IMR-90 (cell line): ENCODE results near the gene CCDC102A. TPM values are rescaled to one million over a fixed set of nuclear protein-coding genes. Genes with fewer than 3 reads are reported as not detected.

Source experiments
- ATAC-seq: fragments of 200-7000 bp; cut with Tn5 transposase; 2 replicates; pipeline ENCODE4 v1.9.1; 2020; ENCODE audit warnings: low read depth, mild to moderate bottlenecking, moderate library complexity
- BruUV-seq: library from RNA; stranded (reverse); fragments of 400-500 nt; replicated peaks from 2 replicates; lab custom pipeline; 2021; lab: Mats Ljungman, UMichigan
- CTCF ChIA-PET: fragments of 300-600 bp; formaldehyde crosslinking; extraction: SDS; loops from one replicate; lab custom pipeline; 2021; ENCODE audit warnings: antibody characterized with exemption; lab: Yijun Ruan, JAX
- POLR2A ChIA-PET: fragments of 300-600 bp; sonication (Branson Sonifier 250); formaldehyde crosslinking; loops from one replicate; lab custom pipeline; 2022; ENCODE audit warnings: antibody characterized with exemption; ENCODE audit not compliant: unreplicated experiment; lab: Charles Lee
- DNase-seq: peaks from one replicate; pipeline ENCODE4 v3.0.0; 2013
- H2AFZ ChIP-seq: replicated peaks from 2 replicates; pipeline ENCODE3; 2013; ENCODE audit warnings: low read length, mild to moderate bottlenecking; ENCODE audit not compliant: poor library complexity
- H2AK5ac ChIP-seq: 2 replicates; pipeline ENCODE4 v1.6.1; 2013; ENCODE audit warnings: low read depth, low read length, inconsistent platforms
- H2AK9ac ChIP-seq: replicated peaks from 2 replicates; pipeline ENCODE3; 2013; ENCODE audit warnings: mild to moderate bottlenecking, low read depth, low read length, moderate library complexity; ENCODE audit not compliant: poor library complexity
- H2BK120ac ChIP-seq: 2 replicates; pipeline ENCODE4 v1.6.1; 2013; ENCODE audit warnings: low read depth, low read length, inconsistent platforms
- H2BK15ac ChIP-seq: 3 replicates; pipeline ENCODE4 v1.6.1; 2013; ENCODE audit warnings: low read depth, low read length, inconsistent platforms
- H2BK20ac ChIP-seq: 2 replicates; pipeline ENCODE4 v1.6.1; 2013; ENCODE audit warnings: low read depth, mild to moderate bottlenecking, inconsistent platforms, low read length, moderate library complexity
- H2BK5ac ChIP-seq: 2 replicates; pipeline ENCODE4 v1.6.1; 2013; ENCODE audit warnings: mild to moderate bottlenecking, low read depth, low read length, inconsistent platforms; ENCODE audit not compliant: poor library complexity, severe bottlenecking
- H3K14ac ChIP-seq: replicated peaks from 2 replicates; pipeline ENCODE4 v1.6.1; 2013; ENCODE audit warnings: low read depth, low read length, inconsistent platforms
- H3K18ac ChIP-seq: 2 replicates; pipeline ENCODE4 v1.6.1; 2013; ENCODE audit warnings: low read depth, low read length, control low read depth
- H3K23ac ChIP-seq: 2 replicates; pipeline ENCODE4 v1.6.1; 2013; ENCODE audit warnings: low read depth, low read length, inconsistent platforms
- H3K27ac ChIP-seq: 2 replicates; pipeline ENCODE4 v1.5.1; 2013; ENCODE audit warnings: mild to moderate bottlenecking, control low read depth, low read length; ENCODE audit not compliant: insufficient read depth
- H3K27me3 ChIP-seq: 2 replicates; pipeline ENCODE4 v1.6.1; 2013; ENCODE audit warnings: low read length; ENCODE audit not compliant: control insufficient read depth, insufficient read depth
- H3K36me3 ChIP-seq: 2 replicates; pipeline ENCODE4 v1.6.1; 2013; ENCODE audit warnings: low read length, mixed read lengths; ENCODE audit not compliant: control insufficient read depth, insufficient read depth
- H3K4ac ChIP-seq: 2 replicates; pipeline ENCODE4 v1.6.1; 2013; ENCODE audit warnings: low read depth, low read length, inconsistent platforms
- H3K4me1 ChIP-seq: 2 replicates; pipeline ENCODE4 v1.6.1; 2013; ENCODE audit warnings: low read length, mixed read lengths; ENCODE audit not compliant: control insufficient read depth, insufficient read depth
- H3K4me2 ChIP-seq: 2 replicates; pipeline ENCODE4 v1.6.1; 2013; ENCODE audit warnings: low read depth, mild to moderate bottlenecking, control low read depth, low read length, moderate library complexity
- H3K4me3 ChIP-seq: 2 replicates; pipeline ENCODE4 v1.5.1; 2013; ENCODE audit warnings: low read depth, mild to moderate bottlenecking, control low read depth, low read length, moderate library complexity; ENCODE audit not compliant: insufficient read depth
- H3K56ac ChIP-seq: 2 replicates; pipeline ENCODE4 v1.6.1; 2013; ENCODE audit warnings: low read length, inconsistent platforms; ENCODE audit not compliant: insufficient read depth; ENCODE audit errors: extremely low read depth
- H3K79me1 ChIP-seq, 2 experiments: 2 replicates each; pipeline ENCODE4 v1.6.1; 2013; ENCODE audit warnings: low read length in 2 of 2, inconsistent platforms in 1 of 2, low read depth in 1 of 2
- H3K9ac ChIP-seq: 2 replicates; pipeline ENCODE4 v1.6.1; 2013; ENCODE audit warnings: low read depth, low read length, control low read depth
- H3K9me1 ChIP-seq: 2 replicates; pipeline ENCODE4 v1.6.1; 2013; ENCODE audit warnings: low read length, inconsistent platforms; ENCODE audit not compliant: insufficient read depth
- H3K9me3 ChIP-seq: 2 replicates; pipeline ENCODE4 v1.6.1; 2013; ENCODE audit warnings: low read length; ENCODE audit not compliant: control insufficient read depth, insufficient read depth
- H4K20me1 ChIP-seq: 2 replicates; pipeline ENCODE4 v1.6.1; 2013; ENCODE audit warnings: low read length, inconsistent platforms; ENCODE audit not compliant: insufficient read depth
- H4K5ac ChIP-seq: 2 replicates; pipeline ENCODE4 v1.6.1; 2013; ENCODE audit warnings: mild to moderate bottlenecking, low read depth, low read length, control low read depth
- H4K8ac ChIP-seq, 2 experiments: 2 replicates each; pipeline ENCODE4 v1.6.1; 2013; ENCODE audit warnings: low read depth in 2 of 2, low read length in 2 of 2, control low read depth in 1 of 2, inconsistent platforms in 1 of 2
- H4K91ac ChIP-seq: 2 replicates; pipeline ENCODE4 v1.6.1; 2013; ENCODE audit warnings: low read depth, low read length, inconsistent platforms; ENCODE audit not compliant: insufficient read depth
- BHLHE40 ChIP-seq: fragments of 150-350 bp; IDR thresholded peaks from 2 replicates; pipeline ENCODE4 v1.6.1; 2016; ENCODE audit warnings: mild to moderate bottlenecking, low read depth, low read length
- CEBPB ChIP-seq: IDR thresholded peaks from 2 replicates; pipeline ENCODE4 v1.6.1; 2012; ENCODE audit warnings: low read depth, low read length, improper control_type of control experiment
- MAFK ChIP-seq: IDR thresholded peaks from 2 replicates; pipeline ENCODE4 v1.6.1; 2012; ENCODE audit warnings: low read depth, low read length, improper control_type of control experiment
- MAZ ChIP-seq: IDR thresholded peaks from 2 replicates; pipeline ENCODE4 v1.6.1; 2012; ENCODE audit warnings: low read depth, mild to moderate bottlenecking, low read length, improper control_type of control experiment, moderate library complexity, borderline replicate concordance
- MXI1 ChIP-seq: IDR thresholded peaks from 2 replicates; pipeline ENCODE4 v1.6.1; 2012; ENCODE audit warnings: low read depth, mild to moderate bottlenecking, low read length, moderate library complexity, borderline replicate concordance
- NFE2L2 ChIP-seq: fragments of 150-350 bp; IDR thresholded peaks from 2 replicates; pipeline ENCODE4 v1.6.1; 2016; ENCODE audit warnings: low read depth, mild to moderate bottlenecking, low read length
- POLR2A ChIP-seq: IDR thresholded peaks from 2 replicates; pipeline ENCODE4 v1.6.1; 2012; ENCODE audit warnings: mild to moderate bottlenecking, low read depth, low read length
- RAD21 ChIP-seq: IDR thresholded peaks from 2 replicates; pipeline ENCODE4 v1.6.1; 2012; ENCODE audit warnings: low read length, improper control_type of control experiment
- RCOR1 ChIP-seq: IDR thresholded peaks from 2 replicates; pipeline ENCODE4 v1.6.1; 2012; ENCODE audit warnings: mild to moderate bottlenecking, low read length, improper control_type of control experiment; ENCODE audit not compliant: insufficient replicate concordance
- RFX5 ChIP-seq: IDR thresholded peaks from 2 replicates; pipeline ENCODE4 v1.8.0; 2012; ENCODE audit warnings: low read depth, mild to moderate bottlenecking, low read length, moderate library complexity
- WGBS, 2 experiments: methylation state at CpG; one replicate each; pipeline versions ENCODE4 v1.1.5 to v1.1.7; 2013; ENCODE audit warnings: missing lambda C conversion rate in 2 of 2; ENCODE audit not compliant: insufficient read length in 1 of 2; ENCODE audit errors: extremely low coverage in 2 of 2; 5-methylcytosine and 5-hydroxymethylcytosine counted together
- dilution Hi-C: fragments of 300-500 bp; cut with HindIII; formaldehyde crosslinking; loops from one replicate; pipeline ENCODE4 v1.14.3; 2018; ENCODE audit warnings: low sequenced_read_pairs; ENCODE audit not compliant: unreplicated experiment
- in situ Hi-C: fragments of 300-500 bp; cut with MboI; formaldehyde crosslinking; loops from 3 replicates; pipeline ENCODE4 v1.14.3; 2019; ENCODE audit warnings: low sequenced_read_pairs, inconsistent platforms, mixed read lengths
- intact Hi-C: fragments of 100-400 bp; cut with micrococcal nuclease; formaldehyde crosslinking; loops from 2 replicates; pipeline ENCODE4 v1.10.0; 2022
- polyA plus RNA-seq, 3 experiments: library from polyadenylated mRNA; depleted of rRNA; stranded (reverse); fragments of >200 nt; gene quantifications; 2 replicates each; pipeline ENCODE4 v1.2.3, GENCODE V29; 2012; ENCODE audit warnings: low replicate concordance in 1 of 3
- total RNA-seq: library from RNA; depleted of rRNA; stranded (reverse); fragments of >200 nt; gene quantifications from 2 replicates; pipeline ENCODE4 v1.2.3, GENCODE V29; 2012
- TF ChIP-seq, protein P1 (sequence below): conservative IDR thresholded peaks from 2 replicates; pipeline ENCODE4 v1.5.1; 2012; ENCODE audit warnings: mild to moderate bottlenecking, low read depth, low read length, improper control_type of control experiment

Gene CCDC102A
- total and polyA plus RNA-seq, 2 of the 4 experiments (the other 2 are of a cell fraction) = 5.4 to 8.5 TPM

DNA sequence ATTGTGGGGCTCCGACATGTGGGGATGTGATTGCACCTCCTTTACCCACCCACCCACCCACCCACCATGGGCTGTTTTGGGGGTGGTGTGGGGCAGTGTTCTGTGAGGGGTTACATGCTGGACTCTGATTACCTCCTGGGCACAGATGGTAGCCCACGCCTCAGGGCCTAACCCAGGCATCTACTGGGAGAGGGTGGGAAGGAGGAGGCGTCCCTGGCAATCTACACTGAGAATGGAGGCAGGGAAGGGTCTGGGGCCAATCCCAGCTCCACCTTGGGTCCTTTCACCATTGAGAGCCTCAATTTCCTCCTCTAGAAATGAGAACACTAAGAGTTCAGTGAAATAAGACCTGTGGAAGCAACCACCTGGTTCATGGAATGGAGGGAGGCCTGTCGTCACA, 38.3 kb downstream of the CCDC102A start:
- Histone ChIP-seq H4K8ac (no peak overlapping the region), H3K4ac (no peak overlapping the region), H4K20me1 (no peaks in the 10 kb centered on the region), H2BK120ac (no peak overlapping the region), H3K56ac (no peak overlapping the region), H3K18ac (no peak overlapping the region), H3K9me1 (no peaks in the 10 kb centered on the region), H4K91ac (no peak overlapping the region), H2AK9ac (no peak overlapping the region), H3K14ac (no peak overlapping the region), H3K27me3 (peaks cover 51% of the 10 kb centered on the region), H2AK5ac (no peak overlapping the region), H3K23ac (no peak overlapping the region), H2BK20ac (no peak overlapping the region), H2BK15ac (no peak overlapping the region), H4K5ac (no peak overlapping the region), H3K9ac (no peak overlapping the region), H3K27ac (no peak overlapping the region), H3K4me1 (no peaks in the 10 kb centered on the region), H2BK5ac (no peak overlapping the region), H3K79me1 (no peaks in the 10 kb centered on the region), H3K4me2 (no peak overlapping the region), H3K9me3 (no peaks in the 10 kb centered on the region), H2AFZ (no peak overlapping the region), H3K36me3 (no peaks in the 10 kb centered on the region), H3K4me3 (no peak overlapping the region)
- intact Hi-C loops (no loop called here), dilution Hi-C loops (no loop called here), in situ Hi-C loops (no loop called here)
- ChIA-PET CTCF (no interaction called here), POLR2A (no interaction called here)
- TF ChIP-seq, protein P1, sequence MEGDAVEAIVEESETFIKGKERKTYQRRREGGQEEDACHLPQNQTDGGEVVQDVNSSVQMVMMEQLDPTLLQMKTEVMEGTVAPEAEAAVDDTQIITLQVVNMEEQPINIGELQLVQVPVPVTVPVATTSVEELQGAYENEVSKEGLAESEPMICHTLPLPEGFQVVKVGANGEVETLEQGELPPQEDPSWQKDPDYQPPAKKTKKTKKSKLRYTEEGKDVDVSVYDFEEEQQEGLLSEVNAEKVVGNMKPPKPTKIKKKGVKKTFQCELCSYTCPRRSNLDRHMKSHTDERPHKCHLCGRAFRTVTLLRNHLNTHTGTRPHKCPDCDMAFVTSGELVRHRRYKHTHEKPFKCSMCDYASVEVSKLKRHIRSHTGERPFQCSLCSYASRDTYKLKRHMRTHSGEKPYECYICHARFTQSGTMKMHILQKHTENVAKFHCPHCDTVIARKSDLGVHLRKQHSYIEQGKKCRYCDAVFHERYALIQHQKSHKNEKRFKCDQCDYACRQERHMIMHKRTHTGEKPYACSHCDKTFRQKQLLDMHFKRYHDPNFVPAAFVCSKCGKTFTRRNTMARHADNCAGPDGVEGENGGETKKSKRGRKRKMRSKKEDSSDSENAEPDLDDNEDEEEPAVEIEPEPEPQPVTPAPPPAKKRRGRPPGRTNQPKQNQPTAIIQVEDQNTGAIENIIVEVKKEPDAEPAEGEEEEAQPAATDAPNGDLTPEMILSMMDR = no peak
- TF ChIP-seq CEBPB (no peak), MAFK (no peak), POLR2A (no peak), MAZ (no peak), BHLHE40 (no peak), NFE2L2 (no peak), RAD21 (no peak), RCOR1 (no peak), RFX5 (no peak), MXI1 (no peak)
- DNase-seq = no peak
- ATAC-seq = no peak
- no TSS peak for BruUV-seq
- WGBS, 2 experiments = no CpG with 5 or more reads among the region's 4 CpGs
